ES-I3 (cell line): ENCODE data around the gene KCP.
A peak's percentile ranks its signal among the peaks of the same experiment; 100 is the strongest.

Source experiments
- H3K36me3 ChIP-seq: 2 replicates; pipeline ENCODE4 v1.6.1; 2013; ENCODE audit warnings: mild to moderate bottlenecking, low read length, control low read depth, moderate library complexity; ENCODE audit not compliant: insufficient read depth
- H3K4me1 ChIP-seq: 2 replicates; pipeline ENCODE4 v1.6.1; 2013; ENCODE audit warnings: mild to moderate bottlenecking, control low read depth, low read length; ENCODE audit not compliant: insufficient read depth
- H3K9ac ChIP-seq: 2 replicates; pipeline ENCODE4 v1.6.1; 2013; ENCODE audit warnings: low read depth, mild to moderate bottlenecking, low read length, moderate library complexity
- H3K9me3 ChIP-seq: 2 replicates; pipeline ENCODE4 v1.6.1; 2013; ENCODE audit warnings: mild to moderate bottlenecking, low read length, moderate library complexity; ENCODE audit not compliant: control insufficient read depth, insufficient read depth

KCP gene

GRCh38 chr7:128830231-128831177 is 80.0 kb downstream of the KCP start, which contains the start of gene FLNC:
FLNC (plus strand) TSS chr7:128830406; CDS start chr7:128830638, 232 bp downstream.
- Histone ChIP-seq H3K36me3 (peaks cover 3% of the 10 kb centered on the region), H3K9ac (peak within 1 kb of the TSS; percentile 87), H3K4me1 (peaks cover 32% of the 10 kb centered on the region), H3K9me3 (no peaks in the 10 kb centered on the region)

DNA sequence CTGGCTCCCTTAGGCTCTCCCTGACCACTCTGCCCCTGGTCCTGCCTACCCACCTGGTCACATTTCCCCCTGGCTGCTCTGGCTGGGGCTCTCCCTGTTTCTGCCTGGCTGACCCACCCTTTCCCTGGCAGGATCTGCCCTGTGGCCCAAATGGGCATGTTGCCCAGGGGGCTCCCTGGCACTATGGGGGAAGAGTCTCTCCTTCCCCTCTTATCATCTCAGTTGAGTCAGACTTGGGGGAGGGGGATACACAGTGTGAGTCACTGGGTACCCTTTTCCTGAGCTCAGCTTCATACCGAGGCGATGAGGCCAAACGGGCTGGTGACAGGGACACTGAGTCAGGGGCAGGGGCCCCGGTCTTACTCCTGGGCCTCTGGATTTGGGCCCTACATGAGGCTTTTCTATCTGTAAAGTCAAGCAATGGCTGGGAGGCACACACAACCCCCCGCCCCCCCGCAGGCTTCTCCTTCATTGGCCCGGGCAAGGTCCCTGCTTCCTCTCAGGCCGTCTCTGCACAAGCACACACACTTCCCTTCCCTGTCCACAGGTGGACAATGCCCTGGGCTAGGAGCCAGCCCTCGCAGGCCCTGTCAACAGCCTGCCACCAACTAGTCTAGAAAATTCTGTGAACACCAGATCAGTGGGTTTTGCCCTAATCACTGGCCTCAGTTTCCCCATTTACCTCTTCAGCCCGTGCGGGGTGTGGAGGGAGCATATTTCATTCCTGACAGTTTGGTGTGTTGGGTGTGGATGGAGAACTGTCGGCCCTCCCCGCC is 80.9 kb downstream of the KCP start:
- H3K9me3 ChIP-seq: no peaks in the 10 kb centered on the region
- H3K36me3 ChIP-seq: peaks cover 3% of the 10 kb centered on the region; the same call in 1 of the 2 replicates
- peak overlapping the region; percentile 57 for H3K9ac ChIP-seq
- peaks cover 32% of the 10 kb centered on the region for H3K4me1 ChIP-seq

DNA sequence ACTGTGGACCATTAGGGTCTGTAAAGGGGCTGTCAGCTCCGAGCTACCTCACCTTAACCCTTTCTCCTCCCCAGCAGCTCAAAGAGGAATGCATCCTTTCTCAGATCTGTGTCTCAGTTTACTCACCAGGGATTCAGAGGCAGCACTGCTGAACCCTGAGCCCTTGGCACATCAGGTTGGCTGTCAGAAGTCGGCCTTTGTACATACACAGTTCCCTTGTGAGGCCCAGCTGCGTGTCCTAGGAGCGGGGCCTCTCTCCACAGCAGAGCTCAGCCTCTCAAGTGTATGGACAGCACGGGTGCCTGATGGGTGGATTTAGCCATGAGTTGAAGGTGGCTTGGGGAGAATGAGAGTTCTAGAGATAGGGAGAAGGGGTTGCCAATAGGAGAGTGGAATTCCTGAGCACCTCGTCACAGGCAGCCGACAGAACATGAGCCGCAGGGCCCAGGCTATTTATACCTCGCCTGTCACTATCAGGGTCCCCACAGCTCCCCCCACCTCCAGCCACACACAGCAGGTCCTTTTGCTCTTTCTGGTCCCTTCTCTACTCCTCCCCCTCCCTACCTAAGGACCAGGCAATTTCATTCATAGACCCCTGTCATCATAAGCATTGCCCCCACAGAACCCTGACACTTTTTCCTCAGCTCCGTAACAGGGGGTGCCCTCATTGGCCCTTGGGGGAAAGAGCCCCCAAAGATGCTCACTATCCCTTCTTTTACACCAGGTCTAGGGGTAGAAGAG is 82.4 kb downstream of the KCP start:
- Histone ChIP-seq H3K4me1 (peaks cover 32% of the 10 kb centered on the region), H3K36me3 (no peaks in the 10 kb centered on the region), H3K9ac (no peak overlapping the region)

GRCh38 chr7:128827248-128827958 is 83.1 kb downstream of the KCP start:
- H3K9me3 ChIP-seq: no peaks in the 10 kb centered on the region
- H3K36me3 ChIP-seq: no peaks in the 10 kb centered on the region
- H3K4me1 ChIP-seq: peaks cover 32% of the 10 kb centered on the region
- no peak overlapping the region; the same call in 1 of the 2 replicates for H3K9ac ChIP-seq

More for the DNA sequence above, 82.4 kb downstream of the KCP start:
- no peaks in the 10 kb centered on the region for H3K9me3 ChIP-seq

- no peaks in the 10 kb centered on the region for H3K9me3 ChIP-seq
- H3K4me1 ChIP-seq: peaks cover 32% of the 10 kb centered on the region
- H3K9ac ChIP-seq: no peak overlapping the region; the same call in 1 of the 2 replicates
- no peaks in the 10 kb centered on the region for H3K36me3 ChIP-seq
Measured at GRCh38 chr7:128826916-128827247, 83.6 kb downstream of the KCP start.
